ENCODE results near the gene NKX1-1. TPM values are rescaled to one million over a fixed set of nuclear protein-coding genes. Genes with fewer than 3 reads are reported as not detected.
"Not testable (repeated sequence)": the region's sequence is repeated elsewhere in the genome, so short reads cannot be mapped to it uniquely, and the experiment has no call there.

Gene NKX1-1
- total RNA-seq, 1 donor from 2014 or later: not detected

DNA sequence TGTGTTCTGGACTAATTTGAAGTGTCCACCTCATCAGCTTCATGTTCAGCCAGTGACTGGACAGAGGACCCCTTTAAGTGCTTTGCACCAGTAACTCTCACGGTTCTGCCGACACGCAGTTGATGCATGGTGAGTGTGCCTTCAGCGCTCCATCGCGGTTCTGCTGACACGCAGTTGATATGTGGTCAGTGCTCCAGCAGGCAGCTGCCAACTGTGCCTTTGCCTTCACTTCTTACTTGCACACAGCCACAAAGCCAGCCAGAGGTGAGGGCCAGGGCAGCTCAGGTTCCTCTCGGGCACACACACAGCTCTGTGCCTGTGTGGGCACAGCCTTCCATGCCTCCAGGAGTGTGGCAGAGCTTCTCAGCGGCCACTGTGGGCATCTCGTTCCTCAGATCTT lies 12.4 kb downstream of the NKX1-1 start:
- TF ChIP-seq, protein P1, sequence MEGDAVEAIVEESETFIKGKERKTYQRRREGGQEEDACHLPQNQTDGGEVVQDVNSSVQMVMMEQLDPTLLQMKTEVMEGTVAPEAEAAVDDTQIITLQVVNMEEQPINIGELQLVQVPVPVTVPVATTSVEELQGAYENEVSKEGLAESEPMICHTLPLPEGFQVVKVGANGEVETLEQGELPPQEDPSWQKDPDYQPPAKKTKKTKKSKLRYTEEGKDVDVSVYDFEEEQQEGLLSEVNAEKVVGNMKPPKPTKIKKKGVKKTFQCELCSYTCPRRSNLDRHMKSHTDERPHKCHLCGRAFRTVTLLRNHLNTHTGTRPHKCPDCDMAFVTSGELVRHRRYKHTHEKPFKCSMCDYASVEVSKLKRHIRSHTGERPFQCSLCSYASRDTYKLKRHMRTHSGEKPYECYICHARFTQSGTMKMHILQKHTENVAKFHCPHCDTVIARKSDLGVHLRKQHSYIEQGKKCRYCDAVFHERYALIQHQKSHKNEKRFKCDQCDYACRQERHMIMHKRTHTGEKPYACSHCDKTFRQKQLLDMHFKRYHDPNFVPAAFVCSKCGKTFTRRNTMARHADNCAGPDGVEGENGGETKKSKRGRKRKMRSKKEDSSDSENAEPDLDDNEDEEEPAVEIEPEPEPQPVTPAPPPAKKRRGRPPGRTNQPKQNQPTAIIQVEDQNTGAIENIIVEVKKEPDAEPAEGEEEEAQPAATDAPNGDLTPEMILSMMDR (IDR thresholded peaks at IDR 0.05; ENCODE audit: unreplicated experiment): no peak
- Mint-ChIP-seq H3K36me3 (ENCODE audit: low read depth, unreplicated experiment) (peaks cover 12% of the 10 kb centered on the region), H3K4me1 (ENCODE audit: unreplicated experiment) (no peaks in the 10 kb centered on the region), H3K27ac (ENCODE audit: unreplicated experiment) (no peak overlapping the region), H3K9me3 (ENCODE audit: unreplicated experiment) (peaks cover 5% of the 10 kb centered on the region), H3K4me3 (ENCODE audit: unreplicated experiment) (no peak overlapping the region), H3K27me3 (ENCODE audit: unreplicated experiment) (peaks cover 3% of the 10 kb centered on the region)
- no peak for DNase-seq (ENCODE audit: low spot score)

DNA sequence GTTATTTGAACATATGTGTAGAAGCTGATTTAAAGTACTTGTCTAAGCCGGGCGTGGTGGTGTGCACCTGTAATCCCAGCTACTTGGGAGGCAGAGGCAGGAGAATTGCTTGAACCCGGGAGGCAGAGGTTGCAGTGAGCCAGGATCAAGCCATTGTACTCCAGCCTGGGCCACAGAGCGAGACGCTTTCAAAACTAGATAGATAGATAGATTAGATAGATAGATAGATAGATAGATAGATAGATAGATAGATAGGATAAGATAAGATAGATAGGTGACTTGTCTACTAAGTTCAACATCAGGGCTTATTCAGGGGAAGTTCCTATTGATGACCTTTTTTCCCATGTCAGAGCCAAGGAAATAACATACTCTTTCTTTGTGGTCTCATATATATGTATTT lies 12.9 kb downstream of the NKX1-1 start:
- H3K4me3 Mint-ChIP-seq (ENCODE audit: unreplicated experiment); H3K27ac Mint-ChIP-seq (ENCODE audit: unreplicated experiment); H3K4me1 Mint-ChIP-seq (ENCODE audit: unreplicated experiment); DNase-seq (ENCODE audit: low spot score); H3K27me3 Mint-ChIP-seq (ENCODE audit: unreplicated experiment); H3K9me3 Mint-ChIP-seq (ENCODE audit: unreplicated experiment): not testable (repeated sequence)
- H3K36me3 Mint-ChIP-seq (ENCODE audit: low read depth, unreplicated experiment): peaks cover 17% of the 10 kb centered on the region

DNA sequence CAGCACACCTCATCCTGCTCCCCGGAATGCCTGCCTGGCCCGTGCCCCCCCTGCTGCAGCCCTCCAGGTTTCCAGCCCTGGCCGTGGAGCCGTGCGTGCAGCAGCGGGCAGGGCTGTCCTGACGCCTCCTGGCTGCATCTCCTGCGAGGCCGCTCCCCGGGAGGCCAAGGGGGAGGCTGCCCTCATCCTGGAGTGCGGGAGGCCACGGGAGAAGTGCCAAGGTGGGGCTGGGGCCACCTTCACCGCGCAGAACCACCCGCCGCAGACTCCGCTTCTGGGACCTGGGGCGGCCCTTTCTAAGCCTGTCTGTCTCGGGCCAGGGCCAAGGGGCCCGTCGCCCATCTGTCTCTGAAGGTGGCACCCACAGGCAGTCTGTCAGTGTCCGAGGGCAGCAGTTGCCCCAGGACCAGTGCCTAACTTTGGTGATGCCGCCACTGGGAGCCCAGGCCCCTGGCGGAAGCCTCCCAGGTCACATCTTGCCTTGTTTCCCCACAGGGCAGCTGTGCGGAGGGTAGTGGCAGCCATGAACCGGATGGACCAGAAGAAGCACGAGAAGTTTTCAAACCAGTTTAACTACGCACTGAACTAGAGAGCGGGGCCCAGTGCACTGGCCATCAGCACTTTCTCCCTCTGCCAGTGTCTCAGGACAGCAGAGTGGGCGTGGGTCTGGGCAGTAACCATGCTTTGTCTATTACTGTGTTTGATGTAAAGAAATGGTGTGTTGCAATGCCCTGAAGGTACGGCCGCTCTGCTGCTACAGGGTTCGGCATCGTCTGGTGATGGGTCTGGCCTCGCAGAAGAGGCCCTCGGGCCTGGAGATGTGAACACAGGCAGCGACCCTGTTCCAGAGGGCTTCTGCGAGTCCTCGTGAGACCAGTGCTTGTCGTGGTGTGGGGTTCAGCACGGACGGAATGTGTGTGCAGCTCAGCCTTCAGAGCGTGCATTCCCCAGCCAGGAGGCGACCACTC lies 20.6 kb downstream of the NKX1-1 start:
- Mint-ChIP-seq H3K36me3 (ENCODE audit: low read depth, unreplicated experiment) (peaks cover 14% of the 10 kb centered on the region), H3K9me3 (ENCODE audit: unreplicated experiment) (peaks cover 4% of the 10 kb centered on the region), H3K4me3 (ENCODE audit: unreplicated experiment) (no peak overlapping the region), H3K27ac (ENCODE audit: unreplicated experiment) (no peak overlapping the region), H3K4me1 (ENCODE audit: unreplicated experiment) (no peaks in the 10 kb centered on the region), H3K27me3 (ENCODE audit: unreplicated experiment) (peaks cover 2% of the 10 kb centered on the region)
- TF ChIP-seq, protein P1 (IDR thresholded peaks at IDR 0.05; ENCODE audit: unreplicated experiment): no peak
- DNase-seq (ENCODE audit: low spot score): no peak

DNA sequence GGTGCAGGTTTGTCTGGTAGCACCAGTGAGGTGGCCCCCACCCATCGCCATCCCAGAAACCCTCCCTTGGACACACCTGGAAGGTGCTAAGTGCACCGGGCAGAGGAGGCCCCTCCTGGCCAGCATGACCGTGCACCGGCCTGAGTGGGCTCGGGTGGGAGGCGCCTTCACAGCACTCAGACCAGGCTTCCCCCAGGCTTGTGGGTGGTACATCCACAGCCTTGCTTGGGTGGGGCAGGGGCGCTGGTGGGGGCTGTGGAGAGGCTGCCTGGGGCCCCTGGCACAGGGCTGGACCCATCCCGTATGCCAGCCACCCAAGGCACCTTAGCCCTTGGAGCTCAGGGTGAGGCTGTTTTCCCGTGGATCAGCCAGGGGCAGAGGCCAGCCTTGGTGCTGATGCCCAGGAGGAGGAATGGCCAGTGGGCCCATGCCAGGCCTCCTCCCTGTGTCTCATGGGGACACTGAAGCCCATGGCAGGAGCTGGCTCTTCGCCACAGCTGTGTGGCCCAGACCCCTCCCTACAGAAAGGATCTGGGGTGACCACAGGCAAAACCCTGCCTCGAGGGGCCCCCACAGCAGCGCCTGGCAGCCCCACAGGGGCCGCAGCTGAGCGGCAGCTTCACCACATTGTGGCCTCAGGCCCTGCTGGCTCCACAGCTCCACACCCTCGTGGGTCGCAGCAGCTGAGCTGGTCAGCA lies 21.4 kb downstream of the NKX1-1 start:
- Mint-ChIP-seq H3K27ac (ENCODE audit: unreplicated experiment) (no peak overlapping the region), H3K36me3 (ENCODE audit: low read depth, unreplicated experiment) (peaks cover 12% of the 10 kb centered on the region), H3K4me3 (ENCODE audit: unreplicated experiment) (no peak overlapping the region), H3K27me3 (ENCODE audit: unreplicated experiment) (peaks cover 2% of the 10 kb centered on the region), H3K9me3 (ENCODE audit: unreplicated experiment) (peaks cover 4% of the 10 kb centered on the region), H3K4me1 (ENCODE audit: unreplicated experiment) (no peaks in the 10 kb centered on the region)
- TF ChIP-seq, protein P1 (IDR thresholded peaks at IDR 0.05; ENCODE audit: unreplicated experiment): no peak
- no peak for DNase-seq (ENCODE audit: low spot score)

DNA sequence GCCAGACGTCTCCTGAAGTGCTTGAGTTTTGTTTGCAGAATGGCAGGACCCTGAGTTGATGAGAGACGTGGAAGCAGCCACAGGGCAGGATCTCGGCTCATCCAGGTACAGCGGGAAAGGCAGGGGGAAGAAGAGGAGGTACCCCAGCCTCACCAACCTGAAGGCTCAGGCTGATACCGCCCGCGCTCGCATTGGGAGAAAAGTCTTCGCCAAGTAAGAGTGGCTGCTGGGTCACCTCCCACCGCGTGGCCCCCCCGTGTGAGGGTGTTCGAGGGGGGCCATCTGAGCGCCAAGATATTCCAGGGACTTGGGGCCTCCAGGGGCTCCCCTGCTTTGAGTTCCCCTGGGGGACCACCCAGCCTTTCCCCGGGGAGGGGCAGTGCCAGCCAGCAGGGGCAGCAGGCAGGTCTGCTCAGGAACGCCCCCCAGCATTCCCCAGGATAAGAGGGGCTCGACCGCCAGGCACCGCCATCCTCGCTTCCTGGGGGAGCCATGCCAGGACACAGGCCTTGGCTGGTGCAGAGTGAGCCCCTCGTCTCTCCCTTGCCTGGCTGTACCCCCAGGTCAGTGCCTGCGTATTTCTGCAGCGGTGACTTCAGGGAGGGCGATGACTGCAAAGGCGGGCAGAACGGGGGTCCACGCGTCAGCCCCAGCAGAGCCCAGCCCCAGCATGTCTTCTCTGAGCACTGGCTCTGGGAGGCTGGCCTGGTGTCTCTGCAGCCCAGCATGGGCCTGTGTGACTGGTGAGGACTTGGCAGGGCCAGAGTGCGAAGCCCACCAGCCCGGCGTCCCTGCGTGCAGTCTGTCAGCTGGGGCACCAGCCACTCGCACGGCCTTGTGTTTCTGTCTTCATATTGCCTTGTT lies 22.3 kb downstream of the NKX1-1 start:
- DNase-seq (ENCODE audit: low spot score): no peak
- TF ChIP-seq, protein P1 (IDR thresholded peaks at IDR 0.05; ENCODE audit: unreplicated experiment): no peak
- Mint-ChIP-seq H3K4me3 (ENCODE audit: unreplicated experiment) (no peak overlapping the region), H3K4me1 (ENCODE audit: unreplicated experiment) (no peaks in the 10 kb centered on the region), H3K27ac (ENCODE audit: unreplicated experiment) (no peak overlapping the region), H3K9me3 (ENCODE audit: unreplicated experiment) (peaks cover 4% of the 10 kb centered on the region), H3K36me3 (ENCODE audit: low read depth, unreplicated experiment) (peaks cover 11% of the 10 kb centered on the region), H3K27me3 (ENCODE audit: unreplicated experiment) (no peaks in the 10 kb centered on the region)
